Activated B cell treated with CpG ODN at 0.5 μM for 24 hours (primary cell): Measurements from ENCODE around the gene CELF4. TPM values are rescaled to one million over a fixed set of nuclear protein-coding genes. Genes with fewer than 3 reads are reported as not detected.

Experiments
- ATAC-seq: fragments of 200-7000 bp; cut with Tn5 transposase; one replicate; pipeline ENCODE4 v1.10.0; 2021; ENCODE audit warnings: low read depth, mild to moderate bottlenecking, moderate library complexity
- CTCF ChIA-PET: fragments of 350-600 bp; sonication (Branson Sonifier 250); formaldehyde crosslinking; loops from one replicate; lab custom pipeline; 2021; ENCODE audit warnings: antibody characterized with exemption; lab: Charles Lee
- POLR2A ChIA-PET: fragments of 350-600 bp; sonication (Branson Sonifier 250); formaldehyde crosslinking; loops from one replicate; lab custom pipeline; 2021; ENCODE audit warnings: antibody characterized with exemption; lab: Charles Lee
- DNase-seq: peaks from one replicate; pipeline ENCODE4 v3.0.0; 2022
- H3K27ac Mint-ChIP-seq: one replicate; pipeline ENCODE4 v1.8.0; 2020; ENCODE audit warnings: mixed read lengths
- H3K27me3 Mint-ChIP-seq: one replicate; pipeline ENCODE4 v1.8.0; 2021; ENCODE audit warnings: mixed read lengths
- H3K36me3 Mint-ChIP-seq: one replicate; pipeline ENCODE4 v1.8.0; 2021; ENCODE audit warnings: low read depth, mixed read lengths
- H3K4me1 Mint-ChIP-seq: one replicate; pipeline ENCODE4 v1.8.0; 2021; ENCODE audit warnings: mixed read lengths
- H3K4me3 Mint-ChIP-seq: one replicate; pipeline ENCODE4 v1.8.0; 2020; ENCODE audit warnings: mild to moderate bottlenecking, mixed read lengths
- H3K9me3 Mint-ChIP-seq: one replicate; pipeline ENCODE4 v1.8.0; 2020; ENCODE audit warnings: mixed read lengths
- intact Hi-C: fragments of 100-400 bp; cut with micrococcal nuclease; formaldehyde crosslinking; loops from one replicate; pipeline ENCODE4 v1.15.1; 2024
- total RNA-seq: library from RNA; stranded (reverse); gene quantifications from 2 replicates; pipeline ENCODE4 v1.2.3, GENCODE V29; 2022
- TF ChIP-seq, protein P1 (sequence below): fragments of 200-600 bp; IDR thresholded peaks from one replicate; pipeline ENCODE4 v1.8.0; 2022; ENCODE audit warnings: antibody characterized with exemption, mild to moderate bottlenecking

The CELF4 gene
- total RNA-seq, 1 donor from 2014 or later: not detected

DNA sequence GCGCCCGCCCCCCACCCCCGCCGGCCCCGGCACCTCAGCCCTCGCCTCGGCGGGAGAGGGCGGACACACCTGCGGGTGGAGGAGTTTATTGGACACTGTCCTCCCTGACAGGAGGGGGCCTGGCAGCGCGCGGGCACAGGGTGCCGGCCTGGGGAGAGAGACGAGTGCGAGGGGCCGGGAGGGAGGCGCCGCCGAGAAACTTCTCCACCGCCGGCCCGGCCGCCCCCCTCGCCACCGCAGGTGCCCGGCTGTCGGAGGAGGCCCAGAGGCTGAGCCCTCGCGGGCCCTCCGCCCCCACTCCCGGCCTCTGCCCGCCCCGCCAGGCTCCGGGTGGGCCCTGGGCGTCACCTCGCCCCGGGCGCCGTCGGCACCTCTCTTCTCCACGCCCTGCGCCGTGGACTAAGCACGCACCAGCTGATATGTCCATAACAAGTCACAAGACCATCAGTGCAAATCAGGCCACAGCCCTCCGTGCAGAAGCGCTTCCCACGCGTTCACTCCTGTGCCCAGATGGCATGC lies 311.3 kb downstream of the CELF4 start:
- no peak for ATAC-seq
- POLR2A ChIA-PET: no interaction called here
- Mint-ChIP-seq H3K27ac (no peak overlapping the region), H3K36me3 (no peaks in the 10 kb centered on the region), H3K27me3 (peaks cover 59% of the 10 kb centered on the region), H3K4me1 (peaks cover 13% of the 10 kb centered on the region), H3K9me3 (no peaks in the 10 kb centered on the region), H3K4me3 (peak overlapping the region; percentile 68)
- TF ChIP-seq, protein P1, sequence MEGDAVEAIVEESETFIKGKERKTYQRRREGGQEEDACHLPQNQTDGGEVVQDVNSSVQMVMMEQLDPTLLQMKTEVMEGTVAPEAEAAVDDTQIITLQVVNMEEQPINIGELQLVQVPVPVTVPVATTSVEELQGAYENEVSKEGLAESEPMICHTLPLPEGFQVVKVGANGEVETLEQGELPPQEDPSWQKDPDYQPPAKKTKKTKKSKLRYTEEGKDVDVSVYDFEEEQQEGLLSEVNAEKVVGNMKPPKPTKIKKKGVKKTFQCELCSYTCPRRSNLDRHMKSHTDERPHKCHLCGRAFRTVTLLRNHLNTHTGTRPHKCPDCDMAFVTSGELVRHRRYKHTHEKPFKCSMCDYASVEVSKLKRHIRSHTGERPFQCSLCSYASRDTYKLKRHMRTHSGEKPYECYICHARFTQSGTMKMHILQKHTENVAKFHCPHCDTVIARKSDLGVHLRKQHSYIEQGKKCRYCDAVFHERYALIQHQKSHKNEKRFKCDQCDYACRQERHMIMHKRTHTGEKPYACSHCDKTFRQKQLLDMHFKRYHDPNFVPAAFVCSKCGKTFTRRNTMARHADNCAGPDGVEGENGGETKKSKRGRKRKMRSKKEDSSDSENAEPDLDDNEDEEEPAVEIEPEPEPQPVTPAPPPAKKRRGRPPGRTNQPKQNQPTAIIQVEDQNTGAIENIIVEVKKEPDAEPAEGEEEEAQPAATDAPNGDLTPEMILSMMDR: no peak
- CTCF ChIA-PET: no interaction called here
- intact Hi-C loops: no loop called here
- DNase-seq: no peak

DNA sequence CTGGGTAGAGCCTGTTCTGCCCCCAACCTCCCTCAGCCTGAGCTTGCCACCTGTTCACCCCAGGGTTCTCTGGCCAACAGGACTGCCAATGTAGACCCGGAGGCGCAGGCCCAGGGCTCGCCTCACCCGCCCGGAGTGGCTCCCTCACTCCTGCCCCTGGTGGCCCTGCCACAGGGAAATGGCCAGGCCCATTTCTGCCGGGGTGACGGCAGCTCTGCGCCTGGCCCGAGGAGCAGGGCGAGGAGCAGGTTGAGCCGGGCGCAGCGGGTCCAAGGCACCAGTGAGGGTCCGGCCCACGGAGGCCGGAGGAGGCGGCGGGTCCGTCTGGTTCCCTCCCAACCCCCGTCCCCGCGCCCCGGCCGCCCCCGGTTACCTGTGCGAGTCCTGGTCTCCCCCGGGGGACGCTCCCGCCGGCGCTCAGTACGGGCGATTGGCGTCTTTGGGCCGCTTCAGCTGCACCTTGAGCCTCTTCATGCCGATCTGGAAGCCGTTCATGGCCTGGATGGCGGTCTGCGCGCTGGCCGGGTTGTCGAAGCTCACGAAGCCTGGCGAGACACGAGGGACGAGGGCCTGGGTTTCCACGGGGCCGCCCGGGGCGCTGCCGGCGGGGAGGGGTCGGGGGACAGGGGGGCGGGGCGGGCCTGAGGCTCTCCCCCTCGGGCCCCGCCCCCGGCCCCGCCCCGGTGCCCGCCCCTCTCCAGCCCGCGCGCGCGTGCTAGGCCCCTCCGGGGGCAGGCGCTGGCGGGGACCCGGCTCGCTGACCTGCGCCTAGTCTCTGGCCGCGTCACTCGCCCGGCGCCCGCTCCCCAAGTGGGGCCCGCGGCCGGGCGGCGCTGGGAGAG lies 312.0 kb downstream of the CELF4 start:
- DNase-seq (no peak), ATAC-seq (peak; percentile 47)
- TF ChIP-seq, protein P1: no peak
- Mint-ChIP-seq H3K27ac (no peak overlapping the region), H3K36me3 (no peaks in the 10 kb centered on the region), H3K27me3 (peaks cover 60% of the 10 kb centered on the region), H3K4me1 (peaks cover 13% of the 10 kb centered on the region), H3K4me3 (peak overlapping the region; percentile 64), H3K9me3 (no peaks in the 10 kb centered on the region)
- POLR2A ChIA-PET: no interaction called here
- intact Hi-C loops: no loop called here
- CTCF ChIA-PET: no interaction called here

DNA sequence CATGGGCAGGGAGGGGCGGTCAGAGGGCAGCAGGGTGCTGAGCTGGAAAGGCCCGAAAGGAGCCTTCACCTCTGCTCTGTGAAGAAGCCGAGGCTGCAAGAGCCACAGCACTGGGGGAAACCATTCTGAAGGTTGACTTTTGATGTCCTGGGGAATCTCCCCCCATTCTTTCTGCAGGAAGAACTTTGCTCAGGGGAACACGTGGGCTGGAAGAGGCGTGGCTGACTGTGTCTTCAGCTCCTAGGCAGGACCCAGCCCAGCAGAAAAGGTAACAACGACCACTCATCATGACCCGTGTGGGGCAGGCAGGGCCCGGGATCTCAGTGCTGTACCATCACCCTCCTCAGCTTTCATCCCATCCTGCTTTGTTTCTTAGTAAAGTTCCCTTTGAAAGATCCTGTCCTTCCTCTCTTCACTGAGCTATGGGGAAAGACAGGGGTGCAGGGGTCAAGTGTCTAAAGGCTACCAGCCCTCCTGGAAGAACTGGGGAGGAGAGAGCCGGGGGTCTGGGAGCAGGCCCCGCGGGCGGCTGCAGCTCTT lies 312.7 kb downstream of the CELF4 start:
- Mint-ChIP-seq H3K9me3 (no peaks in the 10 kb centered on the region), H3K4me3 (no peak overlapping the region), H3K4me1 (peaks cover 13% of the 10 kb centered on the region), H3K27me3 (peaks cover 59% of the 10 kb centered on the region), H3K36me3 (no peaks in the 10 kb centered on the region), H3K27ac (no peak overlapping the region)
- intact Hi-C loops: no loop called here
- DNase-seq: no peak
- CTCF ChIA-PET: no interaction called here
- POLR2A ChIA-PET: no interaction called here
- TF ChIP-seq, protein P1: no peak
- ATAC-seq: no peak

DNA sequence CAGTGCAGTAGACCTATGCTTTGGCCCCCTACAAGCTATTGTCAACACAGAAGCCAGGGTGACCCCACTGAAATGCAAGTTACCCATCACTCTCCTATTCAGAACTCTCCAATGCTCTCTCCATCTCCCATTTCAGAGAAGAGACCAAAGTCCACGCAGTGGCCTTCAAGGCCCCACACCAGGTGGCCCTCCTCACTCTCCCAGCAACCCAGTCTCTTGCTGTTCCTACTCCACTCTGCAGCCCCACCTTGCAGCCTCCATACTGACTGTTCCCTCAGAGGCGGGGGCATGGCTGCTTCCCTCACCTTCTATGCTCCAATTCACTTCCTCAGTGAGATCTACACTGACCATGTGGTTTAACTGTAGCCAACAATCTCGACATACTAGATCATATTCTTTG lies 313.3 kb downstream of the CELF4 start:
- intact Hi-C loops: no loop called here
- POLR2A ChIA-PET: no interaction called here
- Mint-ChIP-seq H3K27ac (no peak overlapping the region), H3K9me3 (no peaks in the 10 kb centered on the region), H3K36me3 (no peaks in the 10 kb centered on the region), H3K4me1 (peaks cover 13% of the 10 kb centered on the region), H3K27me3 (peaks cover 56% of the 10 kb centered on the region), H3K4me3 (no peak overlapping the region)
- no peak for DNase-seq
- no peak for ATAC-seq
- CTCF ChIA-PET: no interaction called here
- TF ChIP-seq, protein P1: no peak

DNA sequence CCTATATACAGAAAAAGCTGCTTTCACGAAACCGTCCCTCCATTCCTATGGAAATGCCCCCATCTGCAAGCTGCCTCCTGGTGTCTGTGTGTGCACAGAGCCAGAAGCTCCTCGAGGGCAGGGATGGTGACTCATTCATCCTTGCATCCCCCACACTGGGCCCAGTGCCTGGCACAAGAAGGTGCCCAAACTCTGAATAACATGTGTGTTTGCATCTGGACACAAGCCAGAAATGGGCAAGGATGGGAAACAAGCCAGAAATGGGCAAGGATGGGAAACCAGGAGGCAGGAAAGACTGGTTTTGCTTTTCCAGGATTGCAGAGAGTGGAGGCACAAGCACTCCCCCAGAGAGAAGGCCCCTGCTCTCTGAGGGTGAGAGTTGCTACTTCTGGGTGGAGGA lies 313.9 kb downstream of the CELF4 start:
- Mint-ChIP-seq H3K9me3 (no peaks in the 10 kb centered on the region), H3K27ac (no peak overlapping the region), H3K36me3 (no peaks in the 10 kb centered on the region), H3K27me3 (peaks cover 58% of the 10 kb centered on the region), H3K4me1 (peaks cover 13% of the 10 kb centered on the region), H3K4me3 (no peak overlapping the region)
- DNase-seq (no peak), ATAC-seq (no peak)
- CTCF ChIA-PET: no interaction called here
- TF ChIP-seq, protein P1: no peak
- POLR2A ChIA-PET: no interaction called here
- intact Hi-C loops: no loop called here
